Osteocyte (in vitro differentiated cells): Measurements from ENCODE around the gene TMEM45A. TPM values are rescaled to one million over a fixed set of nuclear protein-coding genes. Genes with fewer than 3 reads are reported as not detected.

Experiments
- DNase-seq: peaks from one replicate; pipeline ENCODE4 v3.0.0; 2021; ENCODE audit warnings: mixed read lengths; ENCODE audit not compliant: unreplicated experiment; ENCODE audit errors: extremely low spot score
- H3K27ac Mint-ChIP-seq: one replicate; pipeline ENCODE4 v1.8.0; 2021; ENCODE audit warnings: mild to moderate bottlenecking, mixed read lengths; ENCODE audit not compliant: unreplicated experiment
- H3K27me3 Mint-ChIP-seq: one replicate; pipeline ENCODE4 v1.8.0; 2021; ENCODE audit warnings: mixed read lengths; ENCODE audit not compliant: unreplicated experiment
- H3K36me3 Mint-ChIP-seq: one replicate; pipeline ENCODE4 v1.8.0; 2021; ENCODE audit warnings: mixed read lengths; ENCODE audit not compliant: unreplicated experiment
- H3K4me1 Mint-ChIP-seq: one replicate; pipeline ENCODE4 v1.8.0; 2021; ENCODE audit warnings: mixed read lengths; ENCODE audit not compliant: unreplicated experiment
- H3K4me3 Mint-ChIP-seq: one replicate; pipeline ENCODE4 v1.8.0; 2021; ENCODE audit warnings: mild to moderate bottlenecking, moderate library complexity, mixed read lengths; ENCODE audit not compliant: unreplicated experiment
- H3K9me3 Mint-ChIP-seq: one replicate; pipeline ENCODE4 v1.8.0; 2021; ENCODE audit warnings: mixed read lengths; ENCODE audit not compliant: unreplicated experiment
- CTCF ChIP-seq: fragments of 200-600 bp; sonication (generic); IDR thresholded peaks from 2 replicates; pipeline ENCODE4 v1.5.0; 2021; ENCODE audit warnings: antibody characterized with exemption, mild to moderate bottlenecking, moderate library complexity
- total RNA-seq: library from RNA; stranded (reverse); gene quantifications from 2 replicates; pipeline ENCODE4 v1.2.1, GENCODE V29; 2021

TMEM45A gene
- total RNA-seq, 1 donor from 2014 or later, result 29.1 TPM

GRCh38 chr3:100602506-100603444, 110.4 kb downstream of the TMEM45A start:
- peaks cover 6% of the 10 kb centered on the region for H3K4me1 Mint-ChIP-seq
- H3K27me3 Mint-ChIP-seq, result peaks cover 30% of the 10 kb centered on the region
- no peaks in the 10 kb centered on the region for H3K36me3 Mint-ChIP-seq
- H3K4me3 Mint-ChIP-seq, result no peak overlapping the region
- TF ChIP-seq CTCF, result no peak
- no peak for DNase-seq
- H3K9me3 Mint-ChIP-seq, result peaks cover 12% of the 10 kb centered on the region
- H3K27ac Mint-ChIP-seq, result no peak overlapping the region

DNA sequence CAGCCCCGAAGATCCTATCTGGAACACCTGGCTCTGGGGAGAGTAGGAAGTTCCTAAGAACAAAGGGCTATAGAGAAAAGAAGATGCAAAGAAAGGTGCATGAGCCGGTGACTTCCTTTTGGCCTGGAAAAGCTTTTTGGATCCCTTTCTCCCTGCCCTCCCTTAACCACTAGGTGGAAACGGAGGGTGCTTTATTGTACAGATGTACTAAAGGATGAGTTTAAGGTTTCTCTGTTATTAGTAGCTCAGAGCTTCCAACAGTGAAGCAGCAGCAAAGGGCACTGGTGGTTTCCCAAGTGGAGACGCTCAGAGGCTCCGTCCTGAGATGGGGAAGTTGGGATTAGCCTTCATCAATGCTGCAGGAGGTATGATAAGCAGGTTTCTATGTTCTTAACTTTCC, 111.0 kb downstream of the TMEM45A start:
- no peaks in the 10 kb centered on the region for H3K36me3 Mint-ChIP-seq
- peaks cover 27% of the 10 kb centered on the region for H3K27me3 Mint-ChIP-seq
- H3K4me1 Mint-ChIP-seq, result peaks cover 6% of the 10 kb centered on the region
- no peak for DNase-seq
- peaks cover 12% of the 10 kb centered on the region for H3K9me3 Mint-ChIP-seq
- no peak overlapping the region for H3K27ac Mint-ChIP-seq
- no peak overlapping the region for H3K4me3 Mint-ChIP-seq
- peak; percentile 58 for TF ChIP-seq CTCF

DNA sequence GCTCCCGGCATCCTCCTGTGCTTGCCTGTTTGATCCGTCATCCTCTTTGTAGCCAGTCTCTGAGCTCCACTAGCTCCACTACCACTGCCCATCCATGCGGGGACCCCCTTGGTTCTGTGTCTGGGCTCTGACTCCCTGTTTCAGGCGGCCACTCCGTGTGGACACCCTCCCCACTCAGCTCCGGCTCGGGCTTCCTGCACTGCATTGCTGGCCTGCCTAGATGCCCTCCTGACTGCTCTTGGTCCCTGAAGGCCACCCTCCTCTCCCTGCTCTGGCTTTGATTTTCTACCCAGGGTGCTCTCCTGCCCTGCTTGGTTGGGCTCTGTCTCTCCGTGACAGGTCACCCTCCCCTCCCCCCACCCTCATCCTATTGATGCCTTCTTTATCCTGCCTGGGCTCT, 112.9 kb downstream of the TMEM45A start:
- no peak for DNase-seq
- Mint-ChIP-seq H3K4me1 (peaks cover 6% of the 10 kb centered on the region), H3K36me3 (no peaks in the 10 kb centered on the region), H3K4me3 (no peak overlapping the region), H3K9me3 (no peaks in the 10 kb centered on the region), H3K27me3 (peaks cover 33% of the 10 kb centered on the region), H3K27ac (no peak overlapping the region)
- no peak for TF ChIP-seq CTCF

- Mint-ChIP-seq H3K27ac (no peak overlapping the region), H3K4me1 (peaks cover 6% of the 10 kb centered on the region), H3K27me3 (peaks cover 44% of the 10 kb centered on the region), H3K4me3 (no peak overlapping the region), H3K36me3 (no peaks in the 10 kb centered on the region), H3K9me3 (no peaks in the 10 kb centered on the region)
- no peak for DNase-seq
- no peak for TF ChIP-seq CTCF
These were observed 114.6 kb downstream of the TMEM45A start for GRCh38 chr3:100606894-100607512.

DNA sequence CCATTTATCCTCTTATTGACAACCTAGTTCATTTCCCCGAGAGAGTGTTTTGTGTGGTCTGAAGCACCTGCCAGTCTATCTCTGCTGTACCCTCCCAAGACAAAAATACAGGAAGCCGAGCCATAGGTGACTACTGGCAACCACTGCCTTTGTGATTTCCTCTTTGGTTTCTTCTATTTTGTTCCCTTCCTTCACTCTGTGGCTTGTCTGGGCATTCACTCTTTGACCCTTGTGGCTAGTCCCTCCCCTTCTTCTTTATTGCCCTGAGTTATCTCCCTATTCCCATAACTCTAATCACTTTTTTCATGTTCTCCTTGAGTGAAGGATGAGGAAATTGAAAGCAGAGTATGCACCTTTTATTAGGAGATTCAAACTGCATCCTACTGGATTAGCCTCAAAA, 116.9 kb downstream of the TMEM45A start, which contains the start of gene ADGRG7:
TSS of gene ADGRG7 (plus strand) at position 297 of the 400 bp plus-strand sequence. CDS start 256 bp downstream, outside the sequence.
- no peak for TF ChIP-seq CTCF
- Mint-ChIP-seq H3K36me3 (no peaks in the 10 kb centered on the region), H3K4me3 (no peak within 1 kb of the TSS), H3K27ac (no peak within 1 kb of the TSS), H3K4me1 (no peaks in the 10 kb centered on the region), H3K27me3 (peaks cover 59% of the 10 kb centered on the region), H3K9me3 (no peaks in the 10 kb centered on the region)
- no peak for DNase-seq
